HepG2 (cell line): ENCODE measurements around the gene TYROBP. TPM values are rescaled to one million over a fixed set of nuclear protein-coding genes. Genes with fewer than 3 reads are reported as not detected.

ENCODE experiments used
- BRD4 ChIP-seq: sonication (generic); formaldehyde crosslinking; IDR thresholded peaks from 2 replicates; pipeline ENCODE4 v1.4.0; 2020; ENCODE audit warnings: missing genetic modification reagents
- GTF3A ChIP-seq: sonication (generic); formaldehyde crosslinking; conservative IDR thresholded peaks from 2 replicates; pipeline ENCODE4 v1.4.0; 2020; ENCODE audit warnings: mild to moderate bottlenecking, missing genetic modification reagents
- KAT7 ChIP-seq: IDR thresholded peaks from 2 replicates; pipeline ENCODE4 v1.6.1; 2018; ENCODE audit warnings: borderline replicate concordance, missing compliant biosample characterization
- MTF1 ChIP-seq: sonication (generic); formaldehyde crosslinking; IDR thresholded peaks from 2 replicates; pipeline ENCODE4 v1.5.0; 2020; ENCODE audit warnings: missing genetic modification reagents
- PAX8 ChIP-seq: sonication (generic); formaldehyde crosslinking; IDR thresholded peaks from 2 replicates; pipeline ENCODE4 v1.8.0; 2022; ENCODE audit warnings: mild to moderate bottlenecking, missing genetic modification reagents, borderline replicate concordance
- REXO4 ChIP-seq: sonication (generic); formaldehyde crosslinking; IDR thresholded peaks from 2 replicates; pipeline ENCODE4 v1.8.0; 2022; ENCODE audit warnings: missing genetic modification reagents, mild to moderate bottlenecking, borderline replicate concordance
- SMAD1 ChIP-seq: sonication (generic); formaldehyde crosslinking; IDR thresholded peaks from 2 replicates; pipeline ENCODE4 v1.4.0; 2020; ENCODE audit warnings: missing genetic modification reagents, low read depth, mild to moderate bottlenecking, borderline replicate concordance
- ZNF331 ChIP-seq: sonication (generic); formaldehyde crosslinking; IDR thresholded peaks from 2 replicates; pipeline ENCODE4 v1.4.0; 2020; ENCODE audit warnings: missing genetic modification reagents
- ZNF644 ChIP-seq: IDR thresholded peaks from 2 replicates; pipeline ENCODE4 v1.6.1; 2016; ENCODE audit warnings: low read depth
- ZNF747 ChIP-seq: sonication (generic); formaldehyde crosslinking; IDR thresholded peaks from 2 replicates; pipeline ENCODE4 v1.8.1; 2023; ENCODE audit warnings: missing genetic modification reagents, mild to moderate bottlenecking, borderline replicate concordance
- ZSCAN21 ChIP-seq: sonication (generic); formaldehyde crosslinking; IDR thresholded peaks from 2 replicates; pipeline ENCODE4 v1.8.0; 2022; ENCODE audit warnings: mild to moderate bottlenecking, missing genetic modification reagents, moderate library complexity, borderline replicate concordance
- polyA plus RNA-seq, 8 experiments: library from polyadenylated mRNA; depleted of rRNA in 3 of 8; stranded (reverse) in 7 of 8; unstranded in 1 of 8; fragments of >200 nt; fragmentation: Illumina TruSeq in 4 of 8; extraction: Trizol in 4 of 8; gene quantifications; 2 replicates each; pipeline versions ENCODE4 v1.2.1 to v1.2.3, GENCODE V29; 2011 to 2016; ENCODE audit warnings: low read depth in 4 of 8, missing spikeins in 1 of 8, mixed read lengths in 1 of 8; ENCODE audit not compliant: insufficient read depth in 1 of 8
- total RNA-seq, 5 experiments: library from RNA; depleted of rRNA; stranded (reverse); fragments of >200 nt; fragmentation: Illumina TruSeq; extraction: Trizol; gene quantifications; 2 replicates each; pipeline ENCODE4 v1.2.3, GENCODE V29; 2016; ENCODE audit warnings: low read depth in 1 of 5
- TF ChIP-seq, protein P1 (sequence below): IDR thresholded peaks from 2 replicates; pipeline ENCODE4 v1.6.1; 2016; ENCODE audit warnings: missing compliant biosample characterization, missing genetic modification reagents, borderline replicate concordance
- TF ChIP-seq, protein P2 (sequence below): sonication (generic); formaldehyde crosslinking; IDR thresholded peaks from 2 replicates; pipeline ENCODE4; 2020; ENCODE audit warnings: missing genetic modification reagents, mild to moderate bottlenecking, borderline replicate concordance
- TF ChIP-seq, protein P3 (sequence below): sonication (generic); formaldehyde crosslinking; IDR thresholded peaks from 2 replicates; pipeline ENCODE4 v1.9.0; 2021; ENCODE audit warnings: mild to moderate bottlenecking, missing genetic modification reagents
- TF ChIP-seq, protein P4 (sequence below): sonication (generic); formaldehyde crosslinking; IDR thresholded peaks from 2 replicates; pipeline ENCODE4 v1.4.0; 2020; ENCODE audit warnings: missing genetic modification reagents, low read depth, mild to moderate bottlenecking, borderline replicate concordance
- TF ChIP-seq, protein P5 (sequence below): sonication (generic); formaldehyde crosslinking; IDR thresholded peaks from 2 replicates; pipeline ENCODE4 v1.4.0; 2020; ENCODE audit warnings: missing genetic modification reagents

TYROBP gene
- total and polyA plus RNA-seq, 2 of the 13 experiments (the other 11 are each of a cell fraction or from before 2014, with no cell fraction given): not detected

DNA sequence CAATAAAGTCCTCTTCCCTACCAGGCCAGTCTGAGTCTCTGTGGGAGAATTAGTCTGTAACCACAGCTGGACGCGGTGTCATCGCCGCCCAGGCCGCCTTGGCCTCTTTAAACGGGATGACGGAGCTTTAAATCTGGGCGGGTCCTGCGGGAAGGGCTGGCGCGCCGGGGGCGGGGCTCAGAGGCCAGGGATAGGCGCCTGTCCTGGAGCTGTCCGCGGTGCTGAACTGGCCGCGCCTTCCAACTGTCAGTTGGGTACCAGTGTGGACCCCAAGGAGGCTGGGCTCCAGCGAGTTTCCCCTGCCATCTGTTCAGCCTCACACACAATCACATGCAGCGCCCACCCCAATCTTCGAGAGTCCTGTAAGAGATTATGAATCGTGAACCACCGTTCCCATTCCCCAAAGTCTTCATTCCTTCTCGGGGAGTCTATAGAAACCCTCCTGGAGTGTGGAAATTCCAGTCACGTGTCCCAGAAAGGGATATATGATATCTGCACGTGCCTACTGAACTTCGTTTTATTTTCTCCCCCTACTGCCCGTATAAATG lies 28.3 kb downstream of the TYROBP start (continued):
- TF ChIP-seq, protein P1, sequence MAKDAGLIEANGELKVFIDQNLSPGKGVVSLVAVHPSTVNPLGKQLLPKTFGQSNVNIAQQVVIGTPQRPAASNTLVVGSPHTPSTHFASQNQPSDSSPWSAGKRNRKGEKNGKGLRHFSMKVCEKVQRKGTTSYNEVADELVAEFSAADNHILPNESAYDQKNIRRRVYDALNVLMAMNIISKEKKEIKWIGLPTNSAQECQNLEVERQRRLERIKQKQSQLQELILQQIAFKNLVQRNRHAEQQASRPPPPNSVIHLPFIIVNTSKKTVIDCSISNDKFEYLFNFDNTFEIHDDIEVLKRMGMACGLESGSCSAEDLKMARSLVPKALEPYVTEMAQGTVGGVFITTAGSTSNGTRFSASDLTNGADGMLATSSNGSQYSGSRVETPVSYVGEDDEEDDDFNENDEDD (CRISPR knock-in tag): peak; percentile 52; the same call in 1 of the 2 replicates
- TF ChIP-seq PAX8: 0 out of 2 replicates have a peak, but pooled peaks have one; percentile 61
- TF ChIP-seq, protein P2, sequence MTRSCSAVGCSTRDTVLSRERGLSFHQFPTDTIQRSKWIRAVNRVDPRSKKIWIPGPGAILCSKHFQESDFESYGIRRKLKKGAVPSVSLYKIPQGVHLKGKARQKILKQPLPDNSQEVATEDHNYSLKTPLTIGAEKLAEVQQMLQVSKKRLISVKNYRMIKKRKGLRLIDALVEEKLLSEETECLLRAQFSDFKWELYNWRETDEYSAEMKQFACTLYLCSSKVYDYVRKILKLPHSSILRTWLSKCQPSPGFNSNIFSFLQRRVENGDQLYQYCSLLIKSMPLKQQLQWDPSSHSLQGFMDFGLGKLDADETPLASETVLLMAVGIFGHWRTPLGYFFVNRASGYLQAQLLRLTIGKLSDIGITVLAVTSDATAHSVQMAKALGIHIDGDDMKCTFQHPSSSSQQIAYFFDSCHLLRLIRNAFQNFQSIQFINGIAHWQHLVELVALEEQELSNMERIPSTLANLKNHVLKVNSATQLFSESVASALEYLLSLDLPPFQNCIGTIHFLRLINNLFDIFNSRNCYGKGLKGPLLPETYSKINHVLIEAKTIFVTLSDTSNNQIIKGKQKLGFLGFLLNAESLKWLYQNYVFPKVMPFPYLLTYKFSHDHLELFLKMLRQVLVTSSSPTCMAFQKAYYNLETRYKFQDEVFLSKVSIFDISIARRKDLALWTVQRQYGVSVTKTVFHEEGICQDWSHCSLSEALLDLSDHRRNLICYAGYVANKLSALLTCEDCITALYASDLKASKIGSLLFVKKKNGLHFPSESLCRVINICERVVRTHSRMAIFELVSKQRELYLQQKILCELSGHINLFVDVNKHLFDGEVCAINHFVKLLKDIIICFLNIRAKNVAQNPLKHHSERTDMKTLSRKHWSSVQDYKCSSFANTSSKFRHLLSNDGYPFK: peak; percentile 73; the same call in 1 of the 2 replicates
- TF ChIP-seq ZNF747 (CRISPR knock-in tag): peak; percentile 57; the same call in 1 of the 2 replicates
- TF ChIP-seq, protein P3, sequence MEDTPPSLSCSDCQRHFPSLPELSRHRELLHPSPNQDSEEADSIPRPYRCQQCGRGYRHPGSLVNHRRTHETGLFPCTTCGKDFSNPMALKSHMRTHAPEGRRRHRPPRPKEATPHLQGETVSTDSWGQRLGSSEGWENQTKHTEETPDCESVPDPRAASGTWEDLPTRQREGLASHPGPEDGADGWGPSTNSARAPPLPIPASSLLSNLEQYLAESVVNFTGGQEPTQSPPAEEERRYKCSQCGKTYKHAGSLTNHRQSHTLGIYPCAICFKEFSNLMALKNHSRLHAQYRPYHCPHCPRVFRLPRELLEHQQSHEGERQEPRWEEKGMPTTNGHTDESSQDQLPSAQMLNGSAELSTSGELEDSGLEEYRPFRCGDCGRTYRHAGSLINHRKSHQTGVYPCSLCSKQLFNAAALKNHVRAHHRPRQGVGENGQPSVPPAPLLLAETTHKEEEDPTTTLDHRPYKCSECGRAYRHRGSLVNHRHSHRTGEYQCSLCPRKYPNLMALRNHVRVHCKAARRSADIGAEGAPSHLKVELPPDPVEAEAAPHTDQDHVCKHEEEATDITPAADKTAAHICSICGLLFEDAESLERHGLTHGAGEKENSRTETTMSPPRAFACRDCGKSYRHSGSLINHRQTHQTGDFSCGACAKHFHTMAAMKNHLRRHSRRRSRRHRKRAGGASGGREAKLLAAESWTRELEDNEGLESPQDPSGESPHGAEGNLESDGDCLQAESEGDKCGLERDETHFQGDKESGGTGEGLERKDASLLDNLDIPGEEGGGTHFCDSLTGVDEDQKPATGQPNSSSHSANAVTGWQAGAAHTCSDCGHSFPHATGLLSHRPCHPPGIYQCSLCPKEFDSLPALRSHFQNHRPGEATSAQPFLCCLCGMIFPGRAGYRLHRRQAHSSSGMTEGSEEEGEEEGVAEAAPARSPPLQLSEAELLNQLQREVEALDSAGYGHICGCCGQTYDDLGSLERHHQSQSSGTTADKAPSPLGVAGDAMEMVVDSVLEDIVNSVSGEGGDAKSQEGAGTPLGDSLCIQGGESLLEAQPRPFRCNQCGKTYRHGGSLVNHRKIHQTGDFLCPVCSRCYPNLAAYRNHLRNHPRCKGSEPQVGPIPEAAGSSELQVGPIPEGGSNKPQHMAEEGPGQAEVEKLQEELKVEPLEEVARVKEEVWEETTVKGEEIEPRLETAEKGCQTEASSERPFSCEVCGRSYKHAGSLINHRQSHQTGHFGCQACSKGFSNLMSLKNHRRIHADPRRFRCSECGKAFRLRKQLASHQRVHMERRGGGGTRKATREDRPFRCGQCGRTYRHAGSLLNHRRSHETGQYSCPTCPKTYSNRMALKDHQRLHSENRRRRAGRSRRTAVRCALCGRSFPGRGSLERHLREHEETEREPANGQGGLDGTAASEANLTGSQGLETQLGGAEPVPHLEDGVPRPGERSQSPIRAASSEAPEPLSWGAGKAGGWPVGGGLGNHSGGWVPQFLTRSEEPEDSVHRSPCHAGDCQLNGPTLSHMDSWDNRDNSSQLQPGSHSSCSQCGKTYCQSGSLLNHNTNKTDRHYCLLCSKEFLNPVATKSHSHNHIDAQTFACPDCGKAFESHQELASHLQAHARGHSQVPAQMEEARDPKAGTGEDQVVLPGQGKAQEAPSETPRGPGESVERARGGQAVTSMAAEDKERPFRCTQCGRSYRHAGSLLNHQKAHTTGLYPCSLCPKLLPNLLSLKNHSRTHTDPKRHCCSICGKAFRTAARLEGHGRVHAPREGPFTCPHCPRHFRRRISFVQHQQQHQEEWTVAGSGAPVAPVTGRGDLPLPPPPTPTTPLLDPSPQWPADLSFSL (CRISPR knock-in tag): no peak
- 0 out of 2 replicates have a peak, but pooled peaks have one; percentile 57 for TF ChIP-seq KAT7
- TF ChIP-seq, protein P4, sequence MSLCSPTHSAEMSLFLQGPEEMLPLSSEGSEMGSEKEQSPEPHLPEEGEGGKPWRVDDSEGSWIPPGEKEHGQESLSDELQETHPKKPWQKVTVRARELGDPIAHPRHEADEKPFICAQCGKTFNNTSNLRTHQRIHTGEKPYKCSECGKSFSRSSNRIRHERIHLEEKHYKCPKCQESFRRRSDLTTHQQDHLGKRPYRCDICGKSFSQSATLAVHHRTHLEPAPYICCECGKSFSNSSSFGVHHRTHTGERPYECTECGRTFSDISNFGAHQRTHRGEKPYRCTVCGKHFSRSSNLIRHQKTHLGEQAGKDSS (CRISPR knock-in tag): no peak; the same call in 1 of the 2 replicates
- TF ChIP-seq REXO4 (CRISPR knock-in tag): no peak
- TF ChIP-seq MTF1 (CRISPR knock-in tag): peak; percentile 85; the same call in 1 of the 2 replicates
- no peak for TF ChIP-seq BRD4 (CRISPR knock-in tag)
- TF ChIP-seq, protein P5, sequence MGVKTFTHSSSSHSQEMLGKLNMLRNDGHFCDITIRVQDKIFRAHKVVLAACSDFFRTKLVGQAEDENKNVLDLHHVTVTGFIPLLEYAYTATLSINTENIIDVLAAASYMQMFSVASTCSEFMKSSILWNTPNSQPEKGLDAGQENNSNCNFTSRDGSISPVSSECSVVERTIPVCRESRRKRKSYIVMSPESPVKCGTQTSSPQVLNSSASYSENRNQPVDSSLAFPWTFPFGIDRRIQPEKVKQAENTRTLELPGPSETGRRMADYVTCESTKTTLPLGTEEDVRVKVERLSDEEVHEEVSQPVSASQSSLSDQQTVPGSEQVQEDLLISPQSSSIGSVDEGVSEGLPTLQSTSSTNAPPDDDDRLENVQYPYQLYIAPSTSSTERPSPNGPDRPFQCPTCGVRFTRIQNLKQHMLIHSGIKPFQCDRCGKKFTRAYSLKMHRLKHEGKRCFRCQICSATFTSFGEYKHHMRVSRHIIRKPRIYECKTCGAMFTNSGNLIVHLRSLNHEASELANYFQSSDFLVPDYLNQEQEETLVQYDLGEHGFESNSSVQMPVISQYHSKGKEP (CRISPR knock-in tag): peak; percentile 97
- TF ChIP-seq ZSCAN21 (CRISPR knock-in tag): peak; percentile 89
- TF ChIP-seq ZNF644: 0 out of 2 replicates have a peak, but pooled peaks have one; percentile 43
- TF ChIP-seq GTF3A (CRISPR knock-in tag): no peak
- no peak for TF ChIP-seq SMAD1
- peak; percentile 92 for TF ChIP-seq ZNF331
